ENCODE results near the gene RNF32. TPM values are rescaled to one million over a fixed set of nuclear protein-coding genes. Genes with fewer than 3 reads are reported as not detected.

Gene RNF32
- 1 to 10 TPM; 2.7 to 3.5 TPM for total RNA-seq
- polyA plus RNA-seq: 1 to 10 TPM; 1.5 to 3.9 TPM
- long read RNA-seq, donor 1, partial matches to known transcripts: 20 of 28 reads
- long read RNA-seq, donor 1, other reads (novel, unspliced or antisense): 7 of 28 reads
- long read RNA-seq, donor 2: 0 reads
- long read RNA-seq, donor 3: 0 reads
- long read RNA-seq, donor 4: 0 reads
- long read RNA-seq, donor 5, partial matches to known transcripts: 16 of 16 reads
- long read RNA-seq, donor 5, other reads (novel, unspliced or antisense): 0 of 16 reads

- no peaks in the 10 kb centered on the region for H3K36me3 ChIP-seq (ENCODE audit: control insufficient read depth in 4 of 4, insufficient read depth in 4 of 4, low read length in 4 of 4)
- peak; percentile 97 for ATAC-seq (ENCODE audit: insufficient read depth, low FRiP score)
- H3K9ac ChIP-seq (ENCODE audit: insufficient read depth in 1 of 2, low read length in 2 of 2): peak within 1 kb of the TSS; percentile 32 to 77
- peak within 1 kb of the TSS; percentile 26 to 92 for H3K27ac ChIP-seq (ENCODE audit: low read depth in 1 of 2, low read length in 1 of 2)
- TF ChIP-seq CTCF (IDR thresholded peaks at IDR 0.05; ENCODE audit: control extremely low read depth, extremely low read depth): no peak
- 2% methylated on average over 74 to 85 of the region's 85 CpGs for WGBS, 2 donors
- peaks cover 0 to 4% (median 0%) of the 10 kb centered on the region in 3 donors for H3K27me3 ChIP-seq (ENCODE audit: control insufficient read depth in 3 of 3, insufficient read depth in 3 of 3, low read length in 2 of 3)
- peak; percentile 93 to 97 (median 96) for DNase-seq
- peak within 1 kb of the TSS; percentile 86 for H3K4me3 ChIP-seq
- H3K4me1 ChIP-seq (ENCODE audit: control insufficient read depth in 5 of 5, insufficient read depth in 5 of 5, low read length in 5 of 5): peaks cover 0 to 15% (median 0%) of the 10 kb centered on the region in 5 donors
- peaks cover 0 to 2% (median 0%) of the 10 kb centered on the region in 4 donors for H3K9me3 ChIP-seq (ENCODE audit: control insufficient read depth in 4 of 4, insufficient read depth in 3 of 4, low read length in 3 of 4)
Observed at GRCh38 chr7:156640257-156640948, at the start of gene RNF32. RNF32 (plus strand) TSS chr7:156640774; CDS start chr7:156643878, 3,104 bp downstream.

GRCh38 chr7:156592155-156592884 lies 48.3 kb upstream of the RNF32 start:
- WGBS, 2 donors: 90 to 91% methylated on average over 4 of the region's 4 CpGs
- H3K9ac ChIP-seq (ENCODE audit: insufficient read depth in 1 of 2, low read length in 2 of 2): no peak overlapping the region
- H3K4me1 ChIP-seq (ENCODE audit: control insufficient read depth in 5 of 5, insufficient read depth in 5 of 5, low read length in 5 of 5): no peaks in the 10 kb centered on the region
- ATAC-seq (ENCODE audit: insufficient read depth, low FRiP score) (no peak), DNase-seq (no peak)
- H3K36me3 ChIP-seq (ENCODE audit: control insufficient read depth in 4 of 4, insufficient read depth in 4 of 4, low read length in 4 of 4): peaks cover 0 to 2% (median 0%) of the 10 kb centered on the region in 4 donors
- no peak overlapping the region for H3K27ac ChIP-seq (ENCODE audit: low read depth in 1 of 2, low read length in 1 of 2)
- H3K27me3 ChIP-seq (ENCODE audit: control insufficient read depth in 3 of 3, insufficient read depth in 3 of 3, low read length in 2 of 3): no peaks in the 10 kb centered on the region
- TF ChIP-seq CTCF (IDR thresholded peaks at IDR 0.05; ENCODE audit: control extremely low read depth, extremely low read depth): no peak
- H3K4me3 ChIP-seq: no peak overlapping the region
- H3K9me3 ChIP-seq (ENCODE audit: control insufficient read depth in 4 of 4, insufficient read depth in 3 of 4, low read length in 3 of 4): peaks cover 0 to 7% (median 4%) of the 10 kb centered on the region in 4 donors

- H3K27me3 ChIP-seq (ENCODE audit: control insufficient read depth in 3 of 3, insufficient read depth in 3 of 3, low read length in 2 of 3): no peaks in the 10 kb centered on the region
- TF ChIP-seq CTCF (IDR thresholded peaks at IDR 0.05; ENCODE audit: control extremely low read depth, extremely low read depth): no peak
- H3K9ac ChIP-seq (ENCODE audit: insufficient read depth in 1 of 2, low read length in 2 of 2): no peak overlapping the region
- H3K4me1 ChIP-seq (ENCODE audit: control insufficient read depth in 5 of 5, insufficient read depth in 5 of 5, low read length in 5 of 5): no peaks in the 10 kb centered on the region
- WGBS, 2 donors: 94 to 97% methylated on average over 6 of the region's 6 CpGs
- H3K9me3 ChIP-seq (ENCODE audit: control insufficient read depth in 4 of 4, insufficient read depth in 3 of 4, low read length in 3 of 4): peaks cover 0 to 7% (median 4%) of the 10 kb centered on the region in 4 donors
- H3K27ac ChIP-seq (ENCODE audit: low read depth in 1 of 2, low read length in 1 of 2): no peak overlapping the region
- ATAC-seq (ENCODE audit: insufficient read depth, low FRiP score) (no peak), DNase-seq (no peak)
- H3K36me3 ChIP-seq (ENCODE audit: control insufficient read depth in 4 of 4, insufficient read depth in 4 of 4, low read length in 4 of 4): peaks cover 0 to 2% (median 0%) of the 10 kb centered on the region in 4 donors
- no peak overlapping the region for H3K4me3 ChIP-seq
Observed at GRCh38 chr7:156594283-156595080, 46.1 kb upstream of the RNF32 start.
